KOPT-K1 (cell line): ENCODE data around the gene INPP5D.
"Not testable (repeated sequence)": the region's sequence is repeated elsewhere in the genome, so short reads cannot be mapped to it uniquely, and the experiment has no call there.

Source experiments
- H3K27ac ChIP-seq: fragments of 200-600 bp; sonication (generic); 2 replicates; pipeline ENCODE4 v1.5.1; 2016; ENCODE audit warnings: antibody characterized with exemption, mild to moderate bottlenecking, low read depth, low read length; ENCODE audit not compliant: poor library complexity, severe bottlenecking
- H3K36me3 ChIP-seq: fragments of 200-600 bp; sonication (generic); 2 replicates; pipeline ENCODE4 v1.5.1; 2017; ENCODE audit warnings: antibody characterized with exemption, mild to moderate bottlenecking, low read length, moderate library complexity; ENCODE audit not compliant: insufficient read depth
- H3K9me3 ChIP-seq: fragments of 200-600 bp; sonication (generic); 2 replicates; pipeline ENCODE4 v1.5.1; 2017; ENCODE audit warnings: antibody characterized with exemption, low read length, mild to moderate bottlenecking; ENCODE audit not compliant: insufficient read depth, poor library complexity, severe bottlenecking

Gene INPP5D

DNA sequence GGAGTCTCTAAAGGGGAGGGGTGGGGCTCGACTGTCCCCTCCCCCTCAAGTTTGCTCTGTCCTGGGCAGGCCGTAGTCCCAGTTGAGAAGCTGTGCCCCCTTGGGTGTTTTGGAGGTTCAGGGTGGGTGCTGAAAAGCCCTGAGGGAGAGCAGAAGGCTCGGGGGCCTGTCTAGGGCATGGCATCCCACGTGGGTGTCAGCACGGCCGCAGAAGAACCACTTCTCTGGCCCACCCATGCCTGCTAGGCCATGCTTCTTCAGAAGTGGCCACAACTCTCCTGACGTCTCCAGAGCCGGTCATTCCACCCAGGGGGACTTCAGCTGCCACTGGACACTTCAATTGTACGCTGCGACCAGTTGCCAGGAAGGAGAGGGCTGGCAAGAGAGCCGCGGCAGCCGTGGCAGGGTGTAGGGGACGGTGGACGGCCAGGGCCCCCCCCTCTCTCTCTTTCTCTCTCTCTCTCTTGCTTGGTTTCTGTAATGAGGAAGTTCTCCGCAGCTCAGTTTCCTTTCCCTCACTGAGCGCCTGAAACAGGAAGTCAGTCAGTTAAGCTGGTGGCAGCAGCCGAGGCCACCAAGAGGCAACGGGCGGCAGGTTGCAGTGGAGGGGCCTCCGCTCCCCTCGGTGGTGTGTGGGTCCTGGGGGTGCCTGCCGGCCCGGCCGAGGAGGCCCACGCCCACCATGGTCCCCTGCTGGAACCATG, at the start of gene INPP5D:
Gene INPP5D, plus strand, starts transcription at position 546 of the 704 bp plus-strand sequence. Its CDS starts 137 bp downstream, at position 683.
- Histone ChIP-seq H3K9me3 (no peaks in the 10 kb centered on the region), H3K36me3 (peaks cover 28% of the 10 kb centered on the region), H3K27ac (peak within 1 kb of the TSS; percentile 99)

DNA sequence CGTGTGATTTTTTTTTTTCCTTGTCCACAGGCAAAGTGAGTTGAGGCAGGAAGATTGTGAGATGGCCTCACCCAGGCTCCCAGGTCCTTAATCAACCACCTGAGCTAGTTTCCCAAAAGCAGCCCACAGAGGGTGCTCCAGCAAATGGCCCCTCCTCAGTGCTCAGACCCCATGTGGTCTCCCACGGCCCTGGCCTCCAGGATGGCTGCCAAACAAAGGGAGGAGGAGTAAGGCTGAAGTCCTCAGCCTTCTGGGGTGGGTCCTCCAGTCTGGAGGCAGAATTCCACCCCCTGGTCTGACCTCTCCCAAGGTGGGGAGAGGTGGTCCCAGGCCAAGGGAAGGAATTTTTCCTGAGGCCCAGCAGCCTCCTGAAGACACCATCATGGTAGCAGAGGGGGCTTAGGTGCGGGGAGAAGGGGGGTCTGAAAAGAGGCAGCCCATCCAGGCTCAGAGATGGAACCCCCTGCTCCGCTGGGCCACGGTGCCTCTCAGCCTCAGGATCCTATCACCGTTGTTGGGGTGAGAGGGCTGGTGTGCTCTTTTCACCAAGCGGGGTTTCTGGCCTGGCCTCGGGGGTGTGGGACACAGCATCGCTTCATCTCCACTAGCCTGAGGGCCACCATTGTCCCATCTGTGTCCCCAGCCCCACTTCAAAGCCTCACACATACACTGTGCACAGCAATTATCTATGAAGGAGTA, 49.4 kb upstream of the INPP5D start:
- Histone ChIP-seq H3K27ac (no peak overlapping the region), H3K36me3 (no peaks in the 10 kb centered on the region), H3K9me3 (no peaks in the 10 kb centered on the region)

GRCh38 chr2:233011268-233011650, 48.9 kb upstream of the INPP5D start:
- H3K36me3 ChIP-seq: no peaks in the 10 kb centered on the region
- H3K9me3 ChIP-seq: no peaks in the 10 kb centered on the region
- no peak overlapping the region for H3K27ac ChIP-seq

GRCh38 chr2:233011702-233012131, 48.4 kb upstream of the INPP5D start:
- no peaks in the 10 kb centered on the region for H3K9me3 ChIP-seq
- H3K36me3 ChIP-seq: no peaks in the 10 kb centered on the region
- no peak overlapping the region for H3K27ac ChIP-seq

DNA sequence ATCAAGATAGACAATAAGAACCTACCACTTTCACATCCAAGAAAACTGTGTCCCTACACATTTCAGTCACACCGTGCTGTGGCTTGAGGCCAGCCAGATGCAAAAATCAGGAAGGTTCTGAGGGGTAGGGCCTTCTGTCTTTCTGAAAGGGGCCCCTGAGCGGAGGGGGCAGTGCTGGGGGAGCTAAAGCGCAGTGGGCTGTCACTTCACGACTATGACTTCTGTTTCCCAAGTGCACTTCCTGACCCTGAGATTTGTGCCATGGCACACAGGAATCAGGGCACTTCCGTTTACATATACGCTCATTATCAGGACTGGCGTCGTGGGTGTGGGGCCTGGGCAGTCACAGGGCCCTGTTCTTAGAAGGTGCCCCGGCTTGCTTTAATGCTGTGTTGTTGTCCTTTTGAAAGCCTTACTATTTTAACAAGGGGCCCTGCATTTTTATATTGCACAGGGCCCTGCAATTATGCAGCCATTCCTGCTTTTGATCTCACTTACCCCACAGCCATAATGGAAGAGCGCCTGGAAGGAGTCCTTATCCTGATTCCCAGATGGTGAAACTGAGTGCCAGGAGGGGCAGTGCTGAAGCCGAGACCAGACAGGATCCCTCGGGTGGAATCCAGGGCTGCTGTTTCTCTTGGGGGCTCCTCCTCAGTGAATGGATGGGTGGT, 47.7 kb upstream of the INPP5D start:
- Histone ChIP-seq H3K36me3 (no peaks in the 10 kb centered on the region), H3K9me3 (no peaks in the 10 kb centered on the region), H3K27ac (no peak overlapping the region)

GRCh38 chr2:233013027-233013461, 47.1 kb upstream of the INPP5D start, which contains the start of gene NGEF:
Gene NGEF, minus strand, starts transcription at chr2:233013256. Its CDS starts 38,366 bp downstream, at chr2:232974890.
- H3K36me3 ChIP-seq: no peaks in the 10 kb centered on the region
- H3K27ac ChIP-seq: no peak within 1 kb of the TSS
- H3K9me3 ChIP-seq: no peaks in the 10 kb centered on the region

GRCh38 chr2:233013650-233014049, 46.5 kb upstream of the INPP5D start:
- Histone ChIP-seq H3K9me3 (no peaks in the 10 kb centered on the region), H3K36me3 (no peaks in the 10 kb centered on the region), H3K27ac (no peak overlapping the region)

DNA sequence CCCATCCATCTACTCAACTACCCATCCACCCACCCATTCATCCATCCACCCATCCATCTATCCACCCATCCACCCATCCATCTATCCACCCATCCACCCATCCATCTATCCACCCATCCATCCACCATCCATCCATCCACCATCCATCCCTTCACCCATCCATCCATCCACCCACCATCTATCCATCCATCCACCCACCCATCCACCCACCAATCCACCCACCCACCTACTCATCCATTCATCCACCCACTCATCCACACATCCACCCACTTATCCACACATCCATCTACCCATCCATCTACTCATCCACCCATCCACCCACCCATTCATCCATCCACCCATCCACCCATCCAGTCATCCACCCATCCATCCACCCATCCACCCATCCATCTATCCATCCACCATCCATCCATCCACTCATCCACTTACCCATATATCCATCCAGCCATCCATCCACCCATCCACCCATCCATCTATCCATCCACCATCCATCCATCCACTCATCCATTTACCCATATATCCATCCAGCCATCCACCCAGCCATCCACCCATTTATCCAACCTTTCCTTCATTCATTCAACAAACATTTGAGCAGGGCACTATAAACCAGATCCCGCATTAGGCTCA, 45.0 kb upstream of the INPP5D start:
- Histone ChIP-seq H3K36me3 (no peaks in the 10 kb centered on the region), H3K27ac (no peak overlapping the region), H3K9me3 (no peaks in the 10 kb centered on the region)

DNA sequence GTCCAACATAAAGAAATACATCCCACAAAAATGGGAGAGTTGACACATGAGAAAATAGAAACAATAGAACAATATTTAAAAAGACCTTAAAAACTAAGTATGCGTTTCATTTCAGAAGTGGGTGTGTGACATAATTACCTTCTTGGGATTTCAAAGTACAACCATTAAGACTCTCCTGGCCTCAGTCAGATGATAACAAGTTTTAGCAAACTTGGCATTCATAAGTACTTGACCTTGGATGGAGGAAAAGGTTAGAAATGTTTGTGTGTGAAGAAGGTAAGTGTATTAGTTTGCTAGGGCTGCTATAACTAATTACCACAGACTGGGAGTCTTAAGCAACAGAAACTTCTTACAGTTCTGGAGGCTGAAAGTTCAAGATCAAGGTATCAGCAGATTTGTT, 42.2 kb upstream of the INPP5D start:
- Histone ChIP-seq H3K36me3 (no peaks in the 10 kb centered on the region), H3K27ac (no peak overlapping the region), H3K9me3 (no peaks in the 10 kb centered on the region)

DNA sequence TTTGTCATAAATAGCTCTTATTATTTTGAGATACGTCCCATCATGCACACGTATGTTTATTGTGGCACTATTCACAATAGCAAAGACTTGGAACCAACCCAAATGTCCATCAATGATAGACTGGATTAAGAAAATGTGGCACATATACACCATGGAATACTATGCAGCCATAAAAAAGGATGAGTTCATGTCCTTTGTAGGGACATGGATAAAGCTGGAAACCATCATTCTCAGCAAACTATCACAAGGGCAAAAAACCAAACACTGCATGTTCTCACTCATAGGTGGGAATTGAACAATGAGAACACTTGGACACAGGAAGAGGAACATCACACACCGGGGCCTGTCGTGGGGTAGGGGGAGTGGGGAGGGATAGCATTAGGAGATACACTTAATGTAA, 40.5 kb upstream of the INPP5D start:
- H3K36me3 ChIP-seq: not testable (repeated sequence)

DNA sequence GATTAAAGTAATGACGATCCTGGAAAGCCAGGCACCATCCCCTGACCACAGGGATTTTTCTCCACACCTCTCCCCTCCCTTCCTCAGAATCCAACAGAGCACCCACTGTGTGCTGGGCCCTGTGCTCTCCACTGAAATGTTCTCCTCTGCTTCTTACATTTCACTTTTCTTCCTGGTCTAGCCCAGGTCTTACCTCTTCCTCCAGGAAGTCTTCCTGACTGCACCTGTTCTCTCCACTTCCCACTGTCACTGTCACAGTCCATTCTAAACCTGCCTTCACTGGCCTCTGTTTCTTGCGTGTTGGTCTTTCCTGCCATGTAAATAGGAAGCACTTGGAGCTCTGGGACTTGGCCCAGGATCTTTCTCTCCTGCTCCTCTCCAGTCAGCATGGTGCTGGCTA, 39.7 kb upstream of the INPP5D start:
- H3K9me3 ChIP-seq: no peaks in the 10 kb centered on the region
- no peak overlapping the region for H3K27ac ChIP-seq
- H3K36me3 ChIP-seq: no peaks in the 10 kb centered on the region

More for the DNA sequence above, 40.5 kb upstream of the INPP5D start:
- not testable (repeated sequence) for H3K9me3 ChIP-seq, H3K27ac ChIP-seq

DNA sequence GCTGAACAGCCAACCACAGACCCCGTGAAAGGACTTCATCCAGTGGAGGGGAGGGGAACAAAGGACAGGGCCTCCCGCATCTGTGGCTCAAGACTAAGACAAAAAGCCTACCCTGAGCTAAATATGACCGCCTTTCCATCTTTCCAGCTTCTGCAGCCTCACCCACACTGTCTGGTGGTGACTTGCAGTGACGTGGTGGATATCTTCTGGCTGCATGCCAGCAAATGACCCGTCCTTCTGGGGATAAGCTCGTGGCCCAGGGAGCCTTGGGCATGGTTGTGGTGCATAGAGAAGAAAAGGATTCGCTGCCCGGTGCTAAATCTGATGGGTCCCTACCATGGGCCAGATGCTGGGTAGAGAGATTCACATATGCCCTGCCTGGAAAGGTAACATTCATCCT, 38.4 kb upstream of the INPP5D start:
- H3K36me3 ChIP-seq: no peaks in the 10 kb centered on the region
- H3K9me3 ChIP-seq: no peaks in the 10 kb centered on the region
- H3K27ac ChIP-seq: no peak overlapping the region

- H3K27ac ChIP-seq: no peak overlapping the region
Measured at GRCh38 chr2:233022561-233022960, 37.6 kb upstream of the INPP5D start.

DNA sequence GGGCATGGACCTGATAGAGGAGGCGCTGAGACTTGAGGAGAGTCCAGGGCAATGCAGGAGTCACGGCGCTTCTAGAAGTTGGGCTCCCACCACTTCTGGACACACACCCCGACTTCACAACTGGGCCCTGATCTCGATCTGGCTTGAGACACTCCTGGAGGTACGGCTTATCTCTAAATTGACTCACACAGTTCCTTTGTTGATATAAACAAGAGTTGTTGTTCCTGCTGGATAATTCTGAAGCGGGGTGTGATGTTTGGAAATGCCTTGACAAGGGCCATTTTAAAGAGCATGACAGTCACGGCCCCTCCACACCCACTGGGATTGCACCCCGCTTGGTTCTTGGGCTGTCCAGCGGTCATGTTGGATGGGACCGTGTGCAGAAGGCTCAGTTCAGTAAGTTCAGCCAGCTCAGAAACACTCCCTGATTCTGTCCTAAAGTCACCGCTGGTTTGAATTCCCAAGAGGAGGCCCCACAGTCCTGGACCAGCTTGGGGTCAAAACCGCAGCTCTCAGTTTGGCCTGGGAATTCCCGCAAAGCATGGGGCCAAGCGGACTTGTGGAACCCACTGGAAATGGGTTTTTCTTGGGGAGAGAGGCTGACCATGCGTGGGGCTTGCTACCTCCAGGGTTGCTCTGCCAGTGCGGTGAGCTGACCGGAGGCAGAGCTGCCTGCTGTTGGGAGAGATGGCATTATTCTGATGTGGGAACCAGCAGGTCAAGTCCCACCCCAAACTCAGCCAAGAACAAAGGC, 37.0 kb upstream of the INPP5D start:
- Histone ChIP-seq H3K36me3 (no peaks in the 10 kb centered on the region), H3K9me3 (no peaks in the 10 kb centered on the region), H3K27ac (no peak overlapping the region)

More at GRCh38 chr2:233022561-233022960, 37.6 kb upstream of the INPP5D start:
- H3K9me3 ChIP-seq: no peaks in the 10 kb centered on the region
- no peaks in the 10 kb centered on the region for H3K36me3 ChIP-seq
